DOHH2 (cell line): ENCODE data around the gene STAP2.

ENCODE experiments used
- H3F3A ChIP-seq: fragments of 200-600 bp; sonication (generic), shearing (Covaris generic); 2 replicates; pipeline ENCODE4 v1.6.0; 2016; ENCODE audit warnings: antibody characterized with exemption, mild to moderate bottlenecking; ENCODE audit not compliant: control insufficient read depth, insufficient read depth
- H3K27ac ChIP-seq: fragments of 200-600 bp; sonication (generic); 2 replicates; pipeline ENCODE4 v1.5.1; 2014; ENCODE audit warnings: low read depth, mild to moderate bottlenecking, low read length, moderate library complexity
- H3K27me3 ChIP-seq: fragments of 200-600 bp; sonication (generic); 2 replicates; pipeline ENCODE4 v1.6.1; 2014; ENCODE audit warnings: mild to moderate bottlenecking, low read length, mixed read lengths; ENCODE audit not compliant: control insufficient read depth
- H3K36me3 ChIP-seq: fragments of 200-600 bp; sonication (generic); 2 replicates; pipeline ENCODE4 v1.6.1; 2014; ENCODE audit warnings: mild to moderate bottlenecking, low read length, moderate library complexity, mixed read lengths; ENCODE audit not compliant: control insufficient read depth
- H3K4me1 ChIP-seq: fragments of 200-600 bp; sonication (generic); 2 replicates; pipeline ENCODE4 v1.6.1; 2014; ENCODE audit warnings: mild to moderate bottlenecking, low read length, mixed read lengths; ENCODE audit not compliant: control insufficient read depth
- H3K4me2 ChIP-seq: fragments of 200-600 bp; sonication (generic); 2 replicates; pipeline ENCODE4 v1.6.0; 2014; ENCODE audit warnings: mild to moderate bottlenecking, low read length, moderate library complexity
- H3K4me3 ChIP-seq: fragments of 200-600 bp; sonication (generic); 2 replicates; pipeline ENCODE4 v1.5.1; 2014; ENCODE audit warnings: mild to moderate bottlenecking, low read length, mixed read lengths
- H3K79me2 ChIP-seq: fragments of 200-600 bp; sonication (generic); 2 replicates; pipeline ENCODE4 v1.6.1; 2014; ENCODE audit warnings: mild to moderate bottlenecking, low read length, mixed read lengths; ENCODE audit not compliant: control insufficient read depth
- H3K9me2 ChIP-seq: fragments of 200-600 bp; sonication (generic); replicated peaks from 2 replicates; pipeline ENCODE4 v1.6.1; 2014; ENCODE audit warnings: mild to moderate bottlenecking, low read length, mixed read lengths; ENCODE audit not compliant: control insufficient read depth
- H3K9me3 ChIP-seq: fragments of 200-600 bp; sonication (generic); 2 replicates; pipeline ENCODE4 v1.6.1; 2014; ENCODE audit warnings: antibody characterized with exemption, low read length, mixed read lengths; ENCODE audit not compliant: control insufficient read depth, insufficient read depth
- H4K20me1 ChIP-seq: fragments of 200-600 bp; sonication (generic); 2 replicates; pipeline ENCODE4 v1.6.0; 2014; ENCODE audit warnings: low read depth, mild to moderate bottlenecking, antibody characterized with exemption, low read length, moderate library complexity; ENCODE audit not compliant: control insufficient read depth, insufficient read depth
- EZH2phosphoT487 ChIP-seq: fragments of 200-600 bp; sonication (generic); IDR thresholded peaks from 2 replicates; pipeline ENCODE4 v1.6.1; 2017; ENCODE audit warnings: borderline replicate concordance, mild to moderate bottlenecking, antibody characterized with exemption, low read length, moderate library complexity, mixed read lengths
- TF ChIP-seq, protein P1 (sequence below): fragments of 200-600 bp; sonication (generic); IDR thresholded peaks from one replicate; pipeline ENCODE4 v1.5.1; 2014; ENCODE audit warnings: antibody characterized with exemption, mild to moderate bottlenecking, low read depth, low read length; ENCODE audit not compliant: poor library complexity, severe bottlenecking

STAP2 gene

DNA sequence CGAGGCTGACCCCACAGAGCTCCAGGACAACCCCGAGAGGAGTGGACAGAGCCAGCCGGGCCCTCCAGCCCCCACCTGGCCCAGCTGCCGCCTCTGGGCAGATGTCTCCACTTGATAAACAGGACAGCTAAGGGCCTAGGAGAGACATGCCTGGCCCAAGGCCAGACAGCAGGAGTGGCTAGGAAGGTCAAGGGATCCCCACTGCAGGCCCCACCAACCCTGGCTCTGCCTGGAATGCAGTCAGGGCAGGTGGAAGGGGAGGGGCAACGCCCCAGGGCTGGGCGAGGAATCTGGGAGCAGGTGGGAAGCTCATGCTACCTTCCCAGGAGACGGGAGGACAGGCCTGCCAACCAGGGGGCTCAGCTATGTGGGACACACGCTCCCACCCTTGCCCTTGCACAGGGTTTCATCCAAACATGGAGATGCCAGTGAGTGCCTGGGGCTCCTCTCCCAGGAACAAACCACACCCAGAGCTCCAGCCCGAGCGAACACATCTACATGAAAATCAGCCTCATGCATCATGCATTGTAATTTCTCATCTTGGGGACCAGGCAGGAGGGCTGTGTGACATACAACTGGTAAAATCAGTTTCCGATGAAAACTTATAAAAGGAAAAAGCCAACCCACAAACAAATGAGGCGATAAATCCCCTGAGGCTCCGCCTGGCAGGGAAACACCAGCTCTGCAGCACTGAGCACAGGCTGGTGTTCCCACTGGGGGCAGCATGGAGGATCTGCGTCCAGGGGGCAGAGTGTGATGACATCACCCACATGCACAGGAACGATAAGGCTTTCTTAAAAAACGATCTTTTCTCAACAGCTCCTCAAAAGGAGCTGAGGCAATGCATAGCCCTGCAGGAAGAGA lies 36.8 kb upstream of the STAP2 start:
- Histone ChIP-seq H3K4me3 (peak overlapping the region; percentile 57), H3F3A (peaks cover 1% of the 10 kb centered on the region)

DNA sequence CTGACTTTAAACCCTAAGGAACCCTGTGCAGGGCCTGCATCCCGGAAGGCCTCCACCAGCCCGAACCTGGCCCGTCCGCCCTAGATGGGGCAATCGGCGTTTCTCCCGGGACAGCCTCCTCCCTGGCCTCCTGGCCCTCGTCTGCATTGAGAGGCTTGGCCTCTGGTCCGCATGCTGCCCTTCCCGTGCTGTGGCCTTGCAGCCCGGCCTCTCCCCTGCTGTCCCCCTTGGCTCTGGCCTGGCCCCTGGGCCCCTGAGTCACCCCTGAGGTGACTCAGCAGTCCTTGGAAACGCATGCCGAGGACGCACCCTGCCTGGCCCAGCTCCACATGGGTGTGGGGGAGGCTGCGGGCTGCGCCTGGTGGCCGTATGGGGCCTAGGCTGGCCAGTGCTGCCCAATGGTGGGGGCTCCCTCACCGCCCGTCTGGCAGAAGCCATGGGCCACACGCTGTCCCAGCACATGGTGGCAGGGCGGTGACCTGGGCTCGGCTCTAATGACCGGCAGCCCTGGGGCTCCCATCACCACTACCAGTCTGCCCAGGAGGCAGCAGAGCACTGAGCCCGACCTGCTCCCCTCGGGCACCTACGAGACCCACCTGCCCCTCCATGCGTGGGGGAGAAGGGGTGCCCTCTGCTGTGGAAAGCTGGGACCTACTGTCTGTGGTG lies 36.0 kb upstream of the STAP2 start:
- peaks cover 96% of the 10 kb centered on the region for H3K79me2 ChIP-seq

More for the DNA sequence above, 36.8 kb upstream of the STAP2 start:
- H3K4me2 ChIP-seq = peak overlapping the region; percentile 67
- no peaks in the 10 kb centered on the region for H3K27me3 ChIP-seq
- peak overlapping the region; percentile 17; the same call in 1 of the 2 replicates for H3K27ac ChIP-seq
- H3K9me3 ChIP-seq = no peaks in the 10 kb centered on the region
- H3K79me2 ChIP-seq = peaks cover 97% of the 10 kb centered on the region
- H4K20me1 ChIP-seq = peaks cover 41% of the 10 kb centered on the region
- peaks cover 72% of the 10 kb centered on the region for H3K4me1 ChIP-seq
- peaks cover 9% of the 10 kb centered on the region for H3K36me3 ChIP-seq
- TF ChIP-seq, protein P1, sequence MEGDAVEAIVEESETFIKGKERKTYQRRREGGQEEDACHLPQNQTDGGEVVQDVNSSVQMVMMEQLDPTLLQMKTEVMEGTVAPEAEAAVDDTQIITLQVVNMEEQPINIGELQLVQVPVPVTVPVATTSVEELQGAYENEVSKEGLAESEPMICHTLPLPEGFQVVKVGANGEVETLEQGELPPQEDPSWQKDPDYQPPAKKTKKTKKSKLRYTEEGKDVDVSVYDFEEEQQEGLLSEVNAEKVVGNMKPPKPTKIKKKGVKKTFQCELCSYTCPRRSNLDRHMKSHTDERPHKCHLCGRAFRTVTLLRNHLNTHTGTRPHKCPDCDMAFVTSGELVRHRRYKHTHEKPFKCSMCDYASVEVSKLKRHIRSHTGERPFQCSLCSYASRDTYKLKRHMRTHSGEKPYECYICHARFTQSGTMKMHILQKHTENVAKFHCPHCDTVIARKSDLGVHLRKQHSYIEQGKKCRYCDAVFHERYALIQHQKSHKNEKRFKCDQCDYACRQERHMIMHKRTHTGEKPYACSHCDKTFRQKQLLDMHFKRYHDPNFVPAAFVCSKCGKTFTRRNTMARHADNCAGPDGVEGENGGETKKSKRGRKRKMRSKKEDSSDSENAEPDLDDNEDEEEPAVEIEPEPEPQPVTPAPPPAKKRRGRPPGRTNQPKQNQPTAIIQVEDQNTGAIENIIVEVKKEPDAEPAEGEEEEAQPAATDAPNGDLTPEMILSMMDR = peak; percentile 65
- TF ChIP-seq EZH2phosphoT487 = no peak
- H3K9me2 ChIP-seq = no peaks in the 10 kb centered on the region

DNA sequence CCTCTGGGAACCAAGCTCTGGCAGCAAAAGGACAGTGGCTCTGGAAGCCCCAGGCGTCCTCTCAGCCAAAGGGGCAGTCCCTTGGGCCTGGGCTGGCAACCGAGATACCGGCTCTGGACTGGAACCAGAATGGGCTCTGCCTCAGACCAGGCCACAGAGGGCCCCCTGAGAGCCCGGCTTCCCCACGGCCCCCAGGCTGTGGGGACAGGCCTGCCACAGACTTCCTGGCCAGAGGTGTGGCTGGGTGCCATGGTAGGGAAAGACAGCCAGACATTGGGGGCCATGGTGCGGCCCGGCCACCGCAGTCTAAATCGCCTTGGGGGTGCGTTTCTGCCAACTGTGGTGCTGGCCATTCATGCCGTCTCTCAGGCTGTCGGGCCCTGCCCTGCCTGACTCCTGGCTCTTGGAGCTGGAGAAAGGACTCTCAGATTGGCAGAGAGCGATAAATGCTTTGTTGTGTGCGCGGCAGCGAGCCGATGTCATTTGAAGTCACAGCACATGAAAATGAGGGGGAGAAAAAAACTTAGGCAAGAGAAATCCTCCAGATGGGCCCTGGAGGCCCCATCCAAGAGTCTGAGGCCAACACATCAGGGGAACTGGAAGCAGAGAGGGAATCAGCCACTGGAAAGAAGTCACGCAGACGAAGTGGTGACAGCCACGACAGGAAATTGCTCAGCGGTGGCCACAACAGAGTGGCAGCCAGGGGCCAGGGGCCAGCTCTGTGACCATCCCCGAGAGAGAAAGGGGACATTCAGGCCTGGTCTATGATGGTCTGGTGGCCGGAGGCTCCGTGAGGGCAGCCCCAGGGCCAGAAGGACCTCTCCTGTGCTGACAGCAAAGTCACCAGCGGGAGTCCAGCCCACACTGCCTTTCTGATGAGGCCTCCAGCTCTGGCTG lies 35.2 kb upstream of the STAP2 start:
- H3K9me3 ChIP-seq = no peaks in the 10 kb centered on the region
- H3K4me2 ChIP-seq = no peak overlapping the region
- peaks cover 90% of the 10 kb centered on the region for H3K79me2 ChIP-seq
- H3K4me1 ChIP-seq = peaks cover 72% of the 10 kb centered on the region
- H3K27me3 ChIP-seq = no peaks in the 10 kb centered on the region
- 0 out of 2 replicates have a peak, but pooled peaks cover 3% of the 10 kb centered on the region for H3F3A ChIP-seq
- peaks cover 9% of the 10 kb centered on the region for H3K36me3 ChIP-seq
- H4K20me1 ChIP-seq = peaks cover 37% of the 10 kb centered on the region
- no peaks in the 10 kb centered on the region for H3K9me2 ChIP-seq
- no peak overlapping the region for H3K27ac ChIP-seq
- H3K4me3 ChIP-seq = no peak overlapping the region
- TF ChIP-seq EZH2phosphoT487 = no peak
- TF ChIP-seq, protein P1 = no peak

More for the DNA sequence above, 36.0 kb upstream of the STAP2 start:
- H3K27ac ChIP-seq = no peak overlapping the region
- peaks cover 42% of the 10 kb centered on the region for H4K20me1 ChIP-seq
- TF ChIP-seq, protein P1 = no peak
- peak overlapping the region; percentile 67 for H3K4me2 ChIP-seq
- H3F3A ChIP-seq = 0 out of 2 replicates have a peak, but pooled peaks cover 1% of the 10 kb centered on the region
- H3K4me1 ChIP-seq = peaks cover 72% of the 10 kb centered on the region
- peaks cover 9% of the 10 kb centered on the region for H3K36me3 ChIP-seq
- no peaks in the 10 kb centered on the region for H3K27me3 ChIP-seq
- H3K9me3 ChIP-seq = no peaks in the 10 kb centered on the region
- H3K4me3 ChIP-seq = peak overlapping the region; percentile 57; the same call in 1 of the 2 replicates
- H3K9me2 ChIP-seq = no peaks in the 10 kb centered on the region
